ENCODE data around the gene IQSEC3. TPM values are rescaled to one million over a fixed set of nuclear protein-coding genes. Genes with fewer than 3 reads are reported as not detected.

IQSEC3 gene
- total and polyA plus RNA-seq, 2 of the 13 experiments (the other 11 are each of a cell fraction or from before 2014, with no cell fraction given): not detected

- no peaks in the 10 kb centered on the region for H3K27me3 ChIP-seq (ENCODE audit: control insufficient read depth in 1 of 2, insufficient read depth in 2 of 2, low read length in 2 of 2)
- H3K36me3 ChIP-seq (replicated peaks in 1 of 2; ENCODE audit: control insufficient read depth in 1 of 2, insufficient read depth in 2 of 2, low read length in 2 of 2): no peaks in the 10 kb centered on the region
- no peak overlapping the region for H3K4me3 ChIP-seq (replicated peaks in 1 of 3; ENCODE audit: insufficient read depth in 1 of 3, low read depth in 2 of 3, low read length in 3 of 3)
- H3K27ac ChIP-seq (ENCODE audit: extremely low read length, insufficient read depth, low read length): no peak overlapping the region
- no peak overlapping the region for H3K4me2 ChIP-seq (ENCODE audit: low read depth, low read length)
- CTCF ChIA-PET (ENCODE audit: low intra/inter-chr PET ratio, low total read pairs): no interaction called here
- POLR2A ChIA-PET: no interaction called here
- WGBS (ENCODE audit: low lambda C conversion rate): 85% methylated on average over 4 of the region's 4 CpGs
- no peak overlapping the region for H3K9ac ChIP-seq (ENCODE audit: insufficient read depth, low read depth, low read length)
- no peaks in the 10 kb centered on the region for H4K20me1 ChIP-seq (ENCODE audit: insufficient read depth, low read length)
- in situ Hi-C loops (cut with HindIII; ENCODE audit: extremely low pct_ligation_motif_present, low pct_unique_long_range_greater_than_20kb) (no loop called here), intact Hi-C loops (cut with micrococcal nuclease; ENCODE audit: unreplicated experiment) (no loop called here)
- peaks cover 23% of the 10 kb centered on the region for H3K4me1 ChIP-seq (ENCODE audit: insufficient read depth, low read length)
- BruUV-seq (replicated peaks): no TSS peak
- DNase-seq (ENCODE audit: low spot score) (no peak), FAIRE-seq (no peak), ATAC-seq (no peak)
- TF ChIP-seq ZNF768 (CRISPR knock-in tag; IDR thresholded peaks at IDR 0.05) (no peak), BATF2 (CRISPR knock-in tag; IDR thresholded peaks at IDR 0.05) (no peak), ARID4A (CRISPR knock-in tag; IDR thresholded peaks at IDR 0.05; ENCODE audit: borderline replicate concordance) (no peak), ZSCAN12 (CRISPR knock-in tag; IDR thresholded peaks at IDR 0.05) (no peak), ZMYM3 (CRISPR knock-in tag; IDR thresholded peaks at IDR 0.05) (no peak)
- no peak overlapping the region for H2AFZ ChIP-seq (ENCODE audit: low read length)
- H3K79me2 ChIP-seq (ENCODE audit: insufficient read depth, low read length): no peaks in the 10 kb centered on the region
- no peaks in the 10 kb centered on the region for H3K9me3 ChIP-seq (ENCODE audit: low read length)
Measured at GRCh38 chr12:205026-205425, 138.5 kb downstream of the IQSEC3 start.
